HG02884 (cell line): ENCODE data around the gene SHCBP1.
"Not testable (repeated sequence)": the region's sequence is repeated elsewhere in the genome, so short reads cannot be mapped to it uniquely, and the experiment has no call there.

Experiments used
- ATAC-seq: cut with Tn5 transposase; IDR thresholded peaks from one replicate; pipeline ENCODE4 v1.9.1; 2021; ENCODE audit warnings: mild to moderate bottlenecking, moderate library complexity; ENCODE audit not compliant: unreplicated experiment

Gene SHCBP1

DNA sequence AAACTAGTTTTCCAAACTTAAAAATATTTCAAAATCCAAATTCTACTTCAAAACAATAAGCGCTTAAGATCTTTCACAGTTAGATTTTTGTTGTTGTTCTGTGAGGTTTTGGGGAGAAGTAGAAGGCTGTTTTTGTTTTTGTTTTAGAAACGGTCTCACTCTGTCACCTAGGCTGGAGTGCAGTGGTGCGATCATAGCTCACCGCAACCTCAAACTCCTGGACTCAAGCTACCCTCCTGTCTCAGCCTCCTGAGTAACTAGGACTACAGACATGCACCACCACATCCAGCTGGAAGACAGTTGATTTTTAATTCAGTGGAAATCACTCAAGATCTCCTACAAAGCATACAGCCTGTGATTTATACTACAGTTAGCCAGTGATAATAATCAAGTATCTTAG, 2.7 kb downstream of the SHCBP1 start:
- no peak for ATAC-seq

GRCh38 chr16:46614006-46614405, 7.2 kb downstream of the SHCBP1 start:
- no peak for ATAC-seq

DNA sequence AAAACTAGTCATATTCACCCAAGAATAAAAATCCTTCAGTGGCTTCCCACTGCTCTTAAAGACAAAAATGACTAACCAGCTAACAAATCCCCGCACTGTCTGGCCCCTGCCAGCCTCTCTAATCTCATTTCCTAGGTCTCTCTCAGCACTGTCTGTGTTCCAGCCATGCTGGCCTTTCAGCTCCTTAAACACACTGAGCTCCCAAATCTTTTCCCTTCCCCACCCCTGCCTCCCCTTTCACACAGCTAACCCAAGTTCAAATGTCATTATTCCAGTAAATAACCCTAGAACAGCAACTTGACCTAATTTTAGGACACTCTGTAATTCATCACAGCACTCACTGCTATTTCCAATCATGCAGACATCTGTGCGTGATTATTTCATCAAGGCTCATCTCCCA, 7.8 kb downstream of the SHCBP1 start:
- ATAC-seq: no peak

GRCh38 chr16:46612121-46612520, 9.1 kb downstream of the SHCBP1 start:
- ATAC-seq: peak; percentile 75

DNA sequence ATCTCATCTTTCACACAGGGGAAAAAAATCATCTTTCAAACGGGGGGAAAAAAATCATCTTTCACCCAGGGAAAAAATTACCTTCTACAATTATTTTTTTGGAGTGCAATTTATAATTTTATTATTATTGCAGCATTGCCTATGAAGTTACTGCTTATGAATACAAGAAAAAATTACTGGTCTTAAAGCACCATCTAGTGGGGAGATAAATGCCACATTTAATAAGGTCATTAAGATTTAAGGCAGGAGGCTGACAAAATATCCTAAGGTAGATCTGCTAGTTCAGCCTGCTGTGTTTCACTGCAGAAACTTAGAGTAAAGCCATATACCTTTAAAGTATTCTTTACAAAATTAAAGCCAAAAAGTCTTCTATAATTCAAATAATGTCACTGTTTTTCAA, 13.7 kb downstream of the SHCBP1 start:
- ATAC-seq: no peak

GRCh38 chr16:46606231-46606630, 14.9 kb downstream of the SHCBP1 start:
- ATAC-seq: no peak

DNA sequence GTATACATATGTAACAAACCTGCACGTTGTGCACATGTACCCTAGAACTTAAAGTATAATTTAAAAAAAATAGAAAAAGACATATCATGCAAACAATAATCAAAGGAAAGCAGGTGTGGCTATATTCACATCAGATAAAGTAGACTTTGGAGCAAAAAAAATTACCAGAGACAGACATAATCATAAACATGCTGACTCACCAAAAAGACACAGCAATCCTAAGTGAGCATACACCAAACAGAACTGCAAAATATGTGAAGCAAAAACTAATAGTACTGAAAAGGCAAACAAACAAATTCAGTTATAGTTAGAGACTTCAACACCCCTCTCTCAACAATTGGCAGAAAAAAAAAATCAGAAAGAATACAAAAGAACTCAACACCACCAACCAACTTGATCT, 29.9 kb downstream of the SHCBP1 start:
- ATAC-seq: no peak

GRCh38 chr16:46586011-46586577, 35.1 kb downstream of the SHCBP1 start:
- no peak for ATAC-seq

GRCh38 chr16:46583036-46583435, 38.1 kb downstream of the SHCBP1 start:
- no peak for ATAC-seq

- ATAC-seq: no peak
These were observed 38.9 kb downstream of the SHCBP1 start for GRCh38 chr16:46582313-46582712.

GRCh38 chr16:46577988-46578579, 43.1 kb downstream of the SHCBP1 start:
- ATAC-seq: no peak

GRCh38 chr16:46573834-46574159, 47.4 kb downstream of the SHCBP1 start:
- ATAC-seq: no peak

DNA sequence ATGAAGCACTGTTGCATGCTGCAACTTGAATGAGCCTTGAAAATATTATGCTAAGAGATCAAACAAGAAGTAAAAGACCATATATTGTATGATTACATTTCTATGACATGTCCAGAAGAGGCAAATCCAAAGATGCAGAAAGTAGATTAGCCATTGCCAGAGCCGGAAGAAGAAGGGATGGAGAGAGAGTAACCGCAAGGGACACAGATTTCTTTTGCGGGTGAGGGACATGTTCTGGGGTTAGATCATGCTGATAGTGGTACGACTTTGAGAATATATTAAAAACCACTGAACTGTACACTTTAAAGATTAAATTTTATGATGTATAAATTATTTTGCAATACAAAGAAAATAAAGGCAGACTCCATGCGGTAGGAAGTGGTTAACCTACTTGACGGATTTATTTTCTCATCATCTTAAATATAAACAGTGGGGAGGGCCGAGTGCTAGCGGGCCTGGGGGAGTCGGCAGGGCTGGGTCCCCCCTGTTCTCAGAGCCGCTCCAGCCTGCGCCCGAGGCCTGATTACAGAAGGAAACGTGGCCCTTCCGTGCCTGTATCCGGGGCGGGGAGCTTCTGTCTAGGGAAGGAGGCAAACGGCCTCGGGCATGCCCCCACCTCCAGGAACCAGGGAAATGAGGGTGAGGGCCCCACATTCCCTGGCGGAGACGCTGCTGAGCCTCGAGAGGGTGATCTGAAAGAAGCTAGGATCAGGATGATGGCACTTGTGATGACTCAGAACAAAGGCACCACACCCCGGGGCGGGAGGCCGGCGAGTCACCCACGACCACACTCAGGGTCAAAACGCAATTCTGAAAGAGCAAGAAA, 48.0 kb downstream of the SHCBP1 start:
- no peak for ATAC-seq

DNA sequence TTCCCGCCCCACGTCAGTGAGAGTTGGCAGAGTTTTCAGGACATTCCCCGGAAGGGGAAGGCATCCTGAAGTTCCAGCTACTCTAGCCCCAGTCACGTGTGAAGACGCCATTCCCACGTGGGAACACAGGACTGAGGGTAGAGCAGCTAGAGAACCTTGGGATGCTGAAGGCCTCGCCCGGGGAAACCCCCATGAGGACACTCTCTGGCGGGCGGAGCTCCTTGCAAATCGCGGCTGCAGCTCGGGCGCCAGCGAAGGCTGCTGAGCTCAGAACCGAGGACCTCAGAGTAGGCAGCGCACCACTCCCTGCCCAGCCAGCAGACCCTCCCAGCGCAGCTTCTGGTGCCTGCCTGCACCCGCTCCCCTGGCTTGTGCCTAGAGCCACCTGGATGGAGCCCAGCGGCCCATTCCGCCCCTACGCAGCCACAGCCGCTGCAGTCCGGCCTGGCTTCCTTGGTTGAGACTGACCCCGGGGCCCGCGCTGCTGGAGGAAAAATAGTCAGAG, 51.9 kb downstream of the SHCBP1 start:
- no peak for ATAC-seq

GRCh38 chr16:46568472-46569230, 52.5 kb downstream of the SHCBP1 start:
- ATAC-seq: no peak

GRCh38 chr16:46562979-46563378, 58.2 kb downstream of the SHCBP1 start:
- ATAC-seq: no peak

- no peak for ATAC-seq
These were observed 63.2 kb downstream of the SHCBP1 start for GRCh38 chr16:46558018-46558417.

DNA sequence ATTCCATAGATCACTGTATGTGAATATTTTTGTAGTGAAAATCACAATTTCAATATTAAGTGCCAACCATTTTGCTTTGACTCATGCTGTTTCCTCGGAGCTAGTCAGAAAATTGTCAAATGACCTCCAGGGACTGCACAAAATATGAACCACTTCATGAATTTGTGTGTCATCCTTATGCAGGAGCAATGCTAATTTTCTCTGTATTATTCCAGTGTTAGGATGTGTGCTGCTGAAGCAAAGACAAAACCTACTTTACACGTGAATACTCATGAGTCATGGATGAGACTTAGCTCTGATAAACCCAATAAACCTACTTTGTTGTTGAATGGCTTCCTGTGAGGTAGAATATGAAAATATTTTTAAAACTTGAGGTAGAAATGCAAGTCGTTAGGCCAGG, 65.2 kb downstream of the SHCBP1 start:
- no peak for ATAC-seq

- not testable (repeated sequence) for ATAC-seq
These were observed 66.7 kb downstream of the SHCBP1 start for GRCh38 chr16:46554435-46554834.

GRCh38 chr16:46549477-46549876, 71.7 kb downstream of the SHCBP1 start:
- no peak for ATAC-seq
